ENCODE results near the gene CCNY.
A peak's percentile ranks its signal among the peaks of the same experiment; 100 is the strongest.
"Not testable (repeated sequence)": the region's sequence is repeated elsewhere in the genome, so short reads cannot be mapped to it uniquely, and the experiment has no call there.

CCNY gene

GRCh38 chr10:35336084-35336831, at the start of gene CCNY:
CCNY (plus strand) TSS chr10:35336509; CDS start chr10:35337054, 545 bp downstream.
- DNase-seq, result peak; percentile 30

- DNase-seq, result no peak
Measured at GRCh38 chr10:35289198-35289597, 47.1 kb upstream of the CCNY start.

- no peak for DNase-seq
Measured at GRCh38 chr10:35294506-35294905, 41.8 kb upstream of the CCNY start.

GRCh38 chr10:35299016-35299415, 37.3 kb upstream of the CCNY start:
- DNase-seq, result no peak

GRCh38 chr10:35300063-35300699, 36.1 kb upstream of the CCNY start:
- no peak for DNase-seq

- no peak for DNase-seq
Measured at GRCh38 chr10:35304649-35305048, 31.7 kb upstream of the CCNY start.

- DNase-seq, result no peak
Measured at GRCh38 chr10:35306852-35307251, 29.5 kb upstream of the CCNY start.

GRCh38 chr10:35307297-35307696, 29.0 kb upstream of the CCNY start:
- no peak for DNase-seq

- DNase-seq, result no peak
Measured at GRCh38 chr10:35308809-35309208, 27.5 kb upstream of the CCNY start.

GRCh38 chr10:35314142-35314541, 22.2 kb upstream of the CCNY start:
- not testable (repeated sequence) for DNase-seq

GRCh38 chr10:35315235-35315634, 21.1 kb upstream of the CCNY start:
- not testable (repeated sequence) for DNase-seq

- no peak for DNase-seq
Measured at GRCh38 chr10:35316218-35316967, 19.9 kb upstream of the CCNY start.

GRCh38 chr10:35318551-35318950, 17.8 kb upstream of the CCNY start:
- DNase-seq, result no peak

GRCh38 chr10:35320341-35320740, 16.0 kb upstream of the CCNY start:
- no peak for DNase-seq

GRCh38 chr10:35322636-35323035, 13.7 kb upstream of the CCNY start:
- no peak for DNase-seq

- DNase-seq, result no peak
Measured at GRCh38 chr10:35324196-35324595, 12.1 kb upstream of the CCNY start.

GRCh38 chr10:35326466-35327235, 9.7 kb upstream of the CCNY start:
- no peak for DNase-seq

- DNase-seq, result no peak
Measured at GRCh38 chr10:35327790-35328403, 8.4 kb upstream of the CCNY start.

- DNase-seq, result no peak
Measured at GRCh38 chr10:35328404-35329037, 7.8 kb upstream of the CCNY start.

GRCh38 chr10:35329520-35329919, 6.8 kb upstream of the CCNY start:
- DNase-seq, result no peak

- DNase-seq, result no peak
Measured at GRCh38 chr10:35331894-35332640, 4.2 kb upstream of the CCNY start.

All from NCI-H446 treated with DMSO at 0.1 percent for 48 hours (cell line).